ENCODE measurements around the gene SLC7A14. TPM values are rescaled to one million over a fixed set of nuclear protein-coding genes. Genes with fewer than 3 reads are reported as not detected.

The SLC7A14 gene
- polyA plus RNA-seq, 5 donors = 0.01 to 0.50 (median 0.35) TPM

DNA sequence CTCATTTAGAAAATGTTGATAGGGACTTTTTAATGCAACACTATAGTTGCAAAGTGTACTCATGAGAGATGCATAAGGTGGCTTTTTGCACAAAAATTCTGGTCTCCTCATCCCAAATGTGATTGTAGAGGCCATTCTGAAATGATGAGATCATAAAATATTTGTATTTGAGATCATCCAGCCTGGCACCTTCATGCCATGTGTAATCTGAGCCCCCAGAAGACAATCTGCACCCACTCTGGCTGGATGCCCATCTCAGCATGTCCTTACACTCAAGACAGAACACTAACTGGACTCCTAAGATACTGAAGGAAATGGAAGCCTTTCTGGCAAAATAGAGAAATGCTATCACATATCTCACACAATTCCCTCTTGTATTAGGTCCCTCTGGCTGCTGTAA, 49.2 kb downstream of the SLC7A14 start:
- no peak for DNase-seq

GRCh38 chr3:170534227-170534626, 51.6 kb downstream of the SLC7A14 start:
- DNase-seq = no peak

- DNase-seq = no peak
Observed at GRCh38 chr3:170532573-170532972, 53.3 kb downstream of the SLC7A14 start.

DNA sequence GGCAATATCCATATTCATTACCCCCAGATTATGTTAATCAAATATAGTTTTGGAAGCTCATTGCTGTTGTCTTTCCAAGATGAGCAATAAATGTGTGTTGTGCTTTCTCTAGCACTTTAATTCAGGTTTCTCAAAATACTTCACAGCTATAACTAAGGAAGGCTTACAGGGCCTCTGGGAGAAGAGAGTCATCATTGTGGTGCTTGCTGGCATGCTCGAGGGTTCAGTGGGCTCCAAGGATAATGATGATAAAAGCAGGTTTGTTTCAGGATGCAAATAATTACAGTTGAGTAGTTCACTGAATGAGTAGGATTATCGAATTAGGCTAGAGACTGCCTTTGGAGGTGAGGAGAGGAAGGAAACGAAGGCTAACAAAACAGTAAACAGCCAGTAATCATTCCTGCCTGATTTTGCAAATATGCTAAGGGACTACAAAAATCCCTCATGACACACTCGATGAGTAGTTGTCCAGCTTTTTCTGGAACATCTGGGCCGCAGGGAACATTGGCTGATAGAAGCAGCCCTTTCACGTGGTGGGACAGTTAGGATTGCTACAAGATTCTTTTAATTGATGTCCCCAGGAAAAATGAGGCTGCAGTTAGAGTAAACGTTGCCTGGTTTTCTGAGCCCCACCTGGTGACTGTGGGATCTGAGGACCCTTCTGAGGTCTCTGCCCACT, 54.1 kb downstream of the SLC7A14 start:
- no peak for DNase-seq

DNA sequence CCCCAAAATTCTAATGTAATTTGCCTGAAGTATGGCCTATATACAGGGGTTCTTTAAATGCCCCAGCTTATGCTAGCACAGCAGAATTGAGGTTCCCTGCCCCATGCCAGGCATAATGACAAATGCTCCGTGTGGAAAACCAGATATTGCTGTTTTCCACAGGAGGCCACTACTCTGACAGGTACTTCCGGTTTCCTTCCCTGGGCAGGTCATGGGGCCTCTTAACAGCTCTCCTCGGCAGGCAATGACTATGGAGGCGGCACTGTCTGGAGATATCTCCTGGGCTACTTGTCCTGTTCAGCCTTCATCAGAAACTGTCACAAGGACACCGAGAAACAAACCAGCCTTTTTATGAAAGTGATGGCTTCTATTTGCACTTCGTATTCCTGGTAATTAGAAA, 54.8 kb downstream of the SLC7A14 start:
- no peak for DNase-seq

DNA sequence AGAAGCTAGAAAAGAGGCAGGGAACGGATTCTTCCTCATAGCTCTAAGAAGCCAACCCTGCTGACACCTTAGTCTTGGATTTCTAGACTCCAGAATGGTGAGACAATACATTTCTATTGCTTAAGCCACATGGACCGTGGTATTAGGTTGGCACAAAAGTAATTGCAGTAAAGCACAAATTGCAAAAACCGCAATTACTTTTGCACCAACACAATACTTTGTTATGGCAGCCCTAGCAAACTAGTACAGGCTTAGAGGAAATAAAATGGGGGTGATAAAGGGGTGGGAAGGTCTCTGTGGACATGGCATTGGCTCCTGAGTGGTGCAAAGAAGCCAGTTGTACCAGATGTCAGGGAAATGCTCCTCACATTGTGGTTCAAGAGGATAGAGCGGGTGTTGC, 56.0 kb downstream of the SLC7A14 start:
- no peak for DNase-seq

GRCh38 chr3:170529346-170529745, 56.5 kb downstream of the SLC7A14 start:
- DNase-seq = no peak

DNA sequence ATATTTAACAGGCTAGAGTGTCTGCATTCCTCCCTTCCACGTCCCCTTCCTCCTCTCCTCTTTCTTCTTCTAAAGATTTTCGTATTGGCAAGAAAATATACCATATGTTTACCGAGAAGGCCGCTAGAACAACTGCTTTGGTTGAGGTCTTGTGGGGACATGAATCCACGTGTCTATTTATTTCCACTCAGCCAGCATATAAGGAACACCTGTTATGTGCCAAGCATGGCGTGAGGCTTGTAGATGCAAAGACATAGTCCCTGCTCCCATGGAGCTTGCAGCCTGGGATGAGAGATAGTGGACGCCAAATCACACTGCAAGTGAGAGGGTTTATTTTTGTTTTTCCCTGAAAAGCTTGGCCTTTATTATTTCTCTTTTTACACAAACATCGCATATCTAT, 57.1 kb downstream of the SLC7A14 start:
- DNase-seq = no peak

DNA sequence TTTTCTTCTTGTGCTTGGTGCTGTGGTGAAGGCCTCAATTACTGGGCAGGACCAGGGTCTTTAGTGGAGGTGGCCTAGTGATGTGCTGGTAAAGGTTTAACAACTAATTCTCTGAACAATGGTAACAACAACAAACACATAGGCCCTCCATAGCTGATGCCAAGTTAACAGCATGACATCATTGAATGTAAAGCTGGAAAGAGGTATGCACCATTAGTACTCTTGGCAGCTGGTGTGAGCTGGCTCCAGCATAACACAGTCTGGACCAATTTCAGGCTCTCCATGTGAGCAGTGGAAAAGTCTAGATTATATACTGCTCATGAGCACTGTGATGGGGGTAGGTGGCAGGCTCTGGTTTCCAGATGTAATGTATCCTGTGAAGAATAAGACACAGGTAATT, 61.8 kb downstream of the SLC7A14 start:
- peak in 1 of 2 donors; percentile 16 for DNase-seq

- no peak for DNase-seq
Observed at GRCh38 chr3:170523248-170523647, 62.6 kb downstream of the SLC7A14 start.

DNA sequence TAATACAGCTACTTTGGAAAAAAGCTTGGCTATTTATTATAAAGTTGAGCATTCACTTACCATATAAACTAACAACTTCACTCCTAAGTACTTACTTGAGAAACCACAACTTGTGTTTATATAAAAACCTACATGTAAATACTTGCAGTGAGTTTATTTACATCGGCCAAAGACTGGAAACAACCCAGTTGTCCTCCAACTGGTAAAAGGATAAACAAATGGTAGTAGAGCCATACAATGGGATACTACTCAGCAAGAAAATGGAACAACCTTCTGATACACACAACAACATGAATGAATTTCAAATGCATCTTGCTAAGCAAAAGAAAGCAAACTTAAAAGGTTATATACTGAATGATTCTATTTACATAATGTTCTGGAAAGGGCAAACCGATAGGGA, 63.7 kb downstream of the SLC7A14 start:
- no peak for DNase-seq

- no peak for DNase-seq
Observed at GRCh38 chr3:170520996-170521395, 64.9 kb downstream of the SLC7A14 start.

DNA sequence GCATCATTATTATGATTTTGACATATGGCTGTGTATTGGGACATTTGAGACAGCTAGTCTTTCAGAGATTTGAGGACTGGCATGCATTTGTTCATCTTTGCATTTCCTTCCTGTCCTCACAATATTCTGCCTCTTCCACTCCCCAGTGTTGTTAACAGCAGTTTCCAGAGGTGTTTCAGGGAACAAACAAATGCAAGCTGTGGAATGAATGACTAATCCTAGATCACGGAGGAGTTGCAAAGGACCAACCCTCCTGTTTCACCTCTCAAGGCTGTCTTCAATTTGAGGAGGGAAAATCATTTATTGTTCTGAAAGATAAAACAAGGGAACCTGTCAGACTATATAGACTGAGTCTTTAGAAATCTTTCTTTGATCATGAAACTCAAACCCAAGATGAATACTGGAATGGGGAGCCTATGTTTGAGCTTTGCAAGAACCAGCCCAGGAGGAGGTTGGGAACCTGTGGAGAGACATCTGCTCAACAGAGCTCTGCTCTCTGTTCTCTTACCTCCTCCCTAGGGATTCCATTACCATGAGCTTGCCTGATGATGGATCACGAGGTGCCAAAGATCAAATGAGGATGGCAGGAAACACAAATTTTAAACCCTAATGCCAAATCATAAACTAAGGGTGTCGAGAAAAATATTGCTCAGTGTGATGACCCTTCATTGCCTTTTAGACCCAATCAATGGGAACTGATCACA, 68.5 kb downstream of the SLC7A14 start:
- DNase-seq = no peak

DNA sequence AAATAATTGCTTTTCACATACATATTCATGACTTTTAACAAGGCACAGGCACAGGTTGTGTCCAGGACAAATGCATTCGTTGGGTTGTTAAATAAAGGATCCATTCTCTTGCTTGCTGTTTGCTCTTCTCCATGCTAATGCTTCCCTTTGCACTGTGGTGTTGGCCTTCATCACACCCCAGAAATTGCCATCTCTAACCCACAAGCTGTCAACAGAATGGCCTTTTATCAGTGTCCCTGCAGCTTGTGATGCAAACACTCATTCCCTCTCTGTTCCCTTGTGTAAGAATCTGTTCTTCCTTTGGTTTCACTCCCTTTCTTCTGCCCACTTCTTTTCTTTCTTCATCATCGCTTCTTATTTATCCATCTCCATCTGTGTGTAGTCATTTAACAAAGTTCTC, 72.2 kb downstream of the SLC7A14 start:
- DNase-seq = no peak

- DNase-seq = no peak
Observed at GRCh38 chr3:170511371-170511770, 74.5 kb downstream of the SLC7A14 start.

- DNase-seq = no peak
Observed at GRCh38 chr3:170508839-170509238, 77.0 kb downstream of the SLC7A14 start.

GRCh38 chr3:170508291-170508690, 77.6 kb downstream of the SLC7A14 start:
- no peak for DNase-seq

DNA sequence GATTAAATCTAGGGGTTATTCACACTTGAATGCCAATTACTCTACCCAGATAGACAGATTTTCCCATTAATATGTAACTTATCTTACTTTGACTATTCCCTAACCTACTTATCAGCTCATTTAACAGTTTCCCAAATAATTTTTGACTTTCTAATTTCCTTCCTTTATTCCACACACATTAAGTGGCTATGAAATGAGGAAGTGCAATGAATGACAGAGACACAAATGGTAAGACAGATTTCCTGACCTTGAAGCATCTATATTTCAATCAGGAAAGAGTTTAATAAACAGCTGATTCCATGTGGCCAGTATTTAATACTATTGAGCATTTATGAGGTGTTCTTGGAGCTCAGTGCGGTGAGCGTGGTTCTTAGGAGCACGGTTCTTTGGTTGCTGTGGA, 78.8 kb downstream of the SLC7A14 start:
- no peak for DNase-seq

GRCh38 chr3:170506556-170506955, 79.3 kb downstream of the SLC7A14 start:
- DNase-seq = no peak

- peak in 1 of 2 donors; percentile 32 for DNase-seq
Observed at GRCh38 chr3:170502297-170502696, 83.6 kb downstream of the SLC7A14 start.

GRCh38 chr3:170500995-170501394, 84.9 kb downstream of the SLC7A14 start:
- DNase-seq = no peak

- DNase-seq = no peak
Observed at GRCh38 chr3:170500462-170500861, 85.4 kb downstream of the SLC7A14 start.

DNA sequence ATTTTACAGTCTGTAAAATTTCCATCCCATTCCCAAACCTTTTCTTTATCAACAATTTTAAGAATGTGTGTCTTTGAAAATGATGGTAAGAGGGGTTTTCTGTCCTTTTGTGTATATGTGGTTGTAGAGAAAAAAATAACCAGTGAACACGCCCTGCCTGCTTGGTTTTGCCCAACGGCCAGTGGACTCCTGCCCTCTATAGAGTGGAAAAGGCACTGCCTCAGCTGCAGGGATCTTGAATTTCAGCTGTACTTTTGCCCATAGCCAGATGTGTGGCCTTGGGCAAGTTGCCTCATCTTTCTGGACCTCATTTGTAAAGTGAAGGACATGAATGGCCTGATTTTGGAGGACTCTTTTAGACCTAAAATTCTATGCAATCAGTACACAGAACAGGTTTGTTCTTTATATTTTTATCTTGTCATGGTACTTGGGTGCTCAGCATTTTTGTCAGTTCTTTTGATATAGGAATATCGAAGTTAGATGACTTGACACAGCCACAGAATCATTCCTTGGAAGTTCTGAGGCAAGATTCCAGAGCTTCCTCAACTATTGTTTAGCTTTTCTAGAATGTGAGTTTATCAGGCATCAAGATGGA, 86.2 kb downstream of the SLC7A14 start:
- no peak for DNase-seq

Measured in right lung (tissue), 5 donors.